PFSK-1 (cell line): ENCODE results near the gene LSP1.

Source experiments
- FOXP2 ChIP-seq: optimal IDR thresholded peaks from 2 replicates; pipeline ENCODE3; 2011; ENCODE audit warnings: borderline replicate concordance, control low read depth, inconsistent platforms; ENCODE audit not compliant: insufficient read depth; ENCODE audit errors: extremely low read length, extremely low read depth
- POLR2AphosphoS5 ChIP-seq: IDR thresholded peaks from 2 replicates; pipeline ENCODE4 v1.6.1; 2012; ENCODE audit warnings: low read depth, mild to moderate bottlenecking, control low read depth, low read length, moderate library complexity
- REST ChIP-seq, 2 experiments: IDR thresholded peaks; 2 replicates each; pipeline versions ENCODE4 v1.6.1 to v1.8.0; 2011 to 2012; ENCODE audit warnings: low read depth in 2 of 2, low read length in 2 of 2, control low read depth in 1 of 2, inconsistent platforms in 1 of 2, mild to moderate bottlenecking in 1 of 2, moderate library complexity in 1 of 2; ENCODE audit not compliant: insufficient read depth in 1 of 2
- SIN3A ChIP-seq: IDR thresholded peaks from 2 replicates; pipeline ENCODE4 v1.6.1; 2012; ENCODE audit warnings: mild to moderate bottlenecking, low read length, moderate library complexity, borderline replicate concordance; ENCODE audit not compliant: insufficient read depth
- TAF1 ChIP-seq: IDR thresholded peaks from 2 replicates; pipeline ENCODE4 v1.6.1; 2012; ENCODE audit warnings: low read length, control low read depth, borderline replicate concordance; ENCODE audit not compliant: insufficient read depth

The LSP1 gene

GRCh38 chr11:1879342-1879940 lies 26.6 kb downstream of the LSP1 start:
- TF ChIP-seq SIN3A (no peak), POLR2AphosphoS5 (no peak), REST (IDR thresholded peaks at IDR 0.05; ENCODE audit: insufficient read depth in 1 of 2, low read depth in 2 of 2, low read length in 2 of 2) (no peak), FOXP2 (no peak), TAF1 (no peak)

GRCh38 chr11:1879941-1880720 lies 27.2 kb downstream of the LSP1 start:
- TF ChIP-seq POLR2AphosphoS5 (no peak; the same call in none of the 2 replicates), TAF1 (peak; percentile 55; the same call in 1 of the 2 replicates), FOXP2 (no peak), SIN3A (no peak), REST (IDR thresholded peaks at IDR 0.05; ENCODE audit: insufficient read depth in 1 of 2, low read depth in 2 of 2, low read length in 2 of 2) (peak in 1 of 2 experiments; percentile 52; a peak in 1 of 4 replicates)

GRCh38 chr11:1880746-1881441 lies 28.0 kb downstream of the LSP1 start:
- TF ChIP-seq REST (IDR thresholded peaks at IDR 0.05; ENCODE audit: insufficient read depth in 1 of 2, low read depth in 2 of 2, low read length in 2 of 2) (no peak), POLR2AphosphoS5 (0 out of 2 replicates have a peak, but pooled peaks have one; percentile 41)

- TF ChIP-seq SIN3A: no peak
- 0 out of 4 replicates have a peak, but pooled peaks of 1 of the 2 experiments have one; percentile 22 for TF ChIP-seq REST (IDR thresholded peaks at IDR 0.05; ENCODE audit: insufficient read depth in 1 of 2, low read depth in 2 of 2, low read length in 2 of 2)
- TF ChIP-seq TAF1: peak; percentile 33; the same call in 1 of the 2 replicates
- TF ChIP-seq POLR2AphosphoS5: peak; percentile 63; the same call in 1 of the 2 replicates
- no peak for TF ChIP-seq FOXP2
These were observed 28.8 kb downstream of the LSP1 start for GRCh38 chr11:1881442-1882264.
